Right hindlimb (tissue), 1 donor: ENCODE data around the gene MEF2C.

ENCODE experiments used
- DNase-seq: peaks from one replicate; pipeline ENCODE4 v3.0.0-alpha.2; 2018

Gene MEF2C

GRCh38 chr5:88671505-88672499, 211.2 kb downstream of the MEF2C start:
- peak; percentile 16 for DNase-seq

GRCh38 chr5:88671106-88671504, 211.9 kb downstream of the MEF2C start:
- no peak for DNase-seq

- no peak for DNase-seq
Observed at GRCh38 chr5:88670461-88670860, 212.5 kb downstream of the MEF2C start.

- no peak for DNase-seq
Observed at GRCh38 chr5:88669371-88670050, 213.5 kb downstream of the MEF2C start.

GRCh38 chr5:88667496-88668201, 215.3 kb downstream of the MEF2C start:
- DNase-seq, result peak; percentile 18
